HEK293 (cell line): Measurements from ENCODE around the gene CREB3L1.
A peak's percentile ranks its signal among the peaks of the same experiment; 100 is the strongest.

ENCODE experiments used
- GFI1B ChIP-seq: fragments of 450-650 bp; formaldehyde crosslinking; IDR thresholded peaks from 2 replicates; pipeline ENCODE4 v1.5.1; 2016; ENCODE audit warnings: missing biosample characterization, missing genetic modification characterization
- GLI2 ChIP-seq: fragments of 450-650 bp; formaldehyde crosslinking; IDR thresholded peaks from 2 replicates; pipeline ENCODE4; 2017; ENCODE audit warnings: missing biosample characterization, missing genetic modification characterization, low read depth, borderline replicate concordance
- GLIS1 ChIP-seq: fragments of 450-650 bp; formaldehyde crosslinking; IDR thresholded peaks from 2 replicates; pipeline ENCODE4 v1.5.1; 2016; ENCODE audit warnings: missing biosample characterization, missing genetic modification characterization
- GLIS2 ChIP-seq: fragments of 450-650 bp; formaldehyde crosslinking; IDR thresholded peaks from 2 replicates; pipeline ENCODE4 v1.5.1; 2016; ENCODE audit warnings: missing biosample characterization, missing genetic modification characterization
- KLF1 ChIP-seq: fragments of 450-650 bp; formaldehyde crosslinking; IDR thresholded peaks from 2 replicates; pipeline ENCODE4 v1.5.1; 2016; ENCODE audit warnings: missing biosample characterization, missing genetic modification characterization
- KLF10 ChIP-seq: fragments of 450-650 bp; IDR thresholded peaks from 2 replicates; pipeline ENCODE4 v1.5.1; 2018; ENCODE audit warnings: missing biosample characterization, mild to moderate bottlenecking, missing genetic modification characterization
- PATZ1 ChIP-seq: fragments of 450-650 bp; formaldehyde crosslinking; IDR thresholded peaks from 2 replicates; pipeline ENCODE4 v1.5.1; 2016; ENCODE audit warnings: missing biosample characterization, missing genetic modification characterization
- RBAK ChIP-seq: fragments of 450-650 bp; formaldehyde crosslinking; IDR thresholded peaks from 2 replicates; pipeline ENCODE4 v1.5.1; 2016; ENCODE audit warnings: missing biosample characterization, missing genetic modification characterization
- REST ChIP-seq: fragments of 450-650 bp; formaldehyde crosslinking; IDR thresholded peaks from 2 replicates; pipeline ENCODE4 v1.5.1; 2016; ENCODE audit warnings: missing biosample characterization, missing genetic modification characterization
- SCRT2 ChIP-seq: fragments of 450-650 bp; formaldehyde crosslinking; IDR thresholded peaks from 2 replicates; pipeline ENCODE4 v1.5.1; 2016; ENCODE audit warnings: missing biosample characterization, missing genetic modification characterization
- SP7 ChIP-seq: fragments of 450-650 bp; formaldehyde crosslinking; IDR thresholded peaks from 2 replicates; pipeline ENCODE4 v1.5.1; 2016; ENCODE audit warnings: missing biosample characterization, missing genetic modification characterization
- ZBTB10 ChIP-seq: fragments of 450-650 bp; formaldehyde crosslinking; IDR thresholded peaks from 2 replicates; pipeline ENCODE4 v1.5.1; 2016; ENCODE audit warnings: missing biosample characterization, missing genetic modification characterization
- ZBTB44 ChIP-seq: fragments of 450-650 bp; IDR thresholded peaks from 2 replicates; pipeline ENCODE4 v1.5.1; 2018; ENCODE audit warnings: missing biosample characterization, mild to moderate bottlenecking, missing genetic modification characterization
- ZBTB48 ChIP-seq: fragments of 450-650 bp; formaldehyde crosslinking; IDR thresholded peaks from 2 replicates; pipeline ENCODE4 v1.5.1; 2016; ENCODE audit warnings: missing biosample characterization, missing genetic modification characterization
- ZBTB7A ChIP-seq: fragments of 450-650 bp; formaldehyde crosslinking; IDR thresholded peaks from 2 replicates; pipeline ENCODE4 v1.5.1; 2016; ENCODE audit warnings: low read depth, missing biosample characterization, missing genetic modification characterization
- ZBTB8A ChIP-seq: fragments of 450-650 bp; formaldehyde crosslinking; IDR thresholded peaks from 2 replicates; pipeline ENCODE4 v1.5.1; 2016; ENCODE audit warnings: missing biosample characterization, missing genetic modification characterization
- ZNF132 ChIP-seq: fragments of 450-650 bp; formaldehyde crosslinking; IDR thresholded peaks from 2 replicates; pipeline ENCODE4 v1.5.1; 2017; ENCODE audit warnings: missing biosample characterization, missing genetic modification characterization, borderline replicate concordance
- ZNF138 ChIP-seq: fragments of 450-650 bp; formaldehyde crosslinking; IDR thresholded peaks from 2 replicates; pipeline ENCODE4 v1.5.1; 2016; ENCODE audit warnings: missing biosample characterization, missing genetic modification characterization, borderline replicate concordance
- ZNF335 ChIP-seq: fragments of 450-650 bp; formaldehyde crosslinking; conservative IDR thresholded peaks from 2 replicates; pipeline ENCODE4 v1.5.1; 2016; ENCODE audit warnings: missing biosample characterization, missing genetic modification characterization
- ZNF362 ChIP-seq: fragments of 450-650 bp; formaldehyde crosslinking; IDR thresholded peaks from 2 replicates; pipeline ENCODE4 v1.5.1; 2016; ENCODE audit warnings: missing biosample characterization, missing genetic modification characterization
- ZNF404 ChIP-seq: fragments of 450-650 bp; formaldehyde crosslinking; IDR thresholded peaks from 2 replicates; pipeline ENCODE4 v1.5.1; 2017; ENCODE audit warnings: missing biosample characterization, missing genetic modification characterization
- ZNF548 ChIP-seq: fragments of 450-650 bp; formaldehyde crosslinking; IDR thresholded peaks from 2 replicates; pipeline ENCODE4 v1.5.1; 2016; ENCODE audit warnings: missing biosample characterization, missing genetic modification characterization
- ZNF560 ChIP-seq: fragments of 450-650 bp; formaldehyde crosslinking; IDR thresholded peaks from 2 replicates; pipeline ENCODE4 v1.5.1; 2017; ENCODE audit warnings: missing biosample characterization, missing genetic modification characterization, borderline replicate concordance
- ZNF654 ChIP-seq: fragments of 450-650 bp; formaldehyde crosslinking; IDR thresholded peaks from 2 replicates; pipeline ENCODE4 v1.5.1; 2016; ENCODE audit warnings: low read depth, missing biosample characterization, missing genetic modification characterization
- ZNF76 ChIP-seq: fragments of 450-650 bp; formaldehyde crosslinking; IDR thresholded peaks from 2 replicates; pipeline ENCODE4; 2016; ENCODE audit warnings: low read depth, missing biosample characterization, missing genetic modification characterization, borderline replicate concordance
- ZSCAN18 ChIP-seq: fragments of 450-650 bp; formaldehyde crosslinking; IDR thresholded peaks from 2 replicates; pipeline ENCODE4 v1.5.1; 2016; ENCODE audit warnings: missing biosample characterization, missing genetic modification characterization
- ZXDB ChIP-seq: fragments of 450-650 bp; formaldehyde crosslinking; IDR thresholded peaks from 2 replicates; pipeline ENCODE4 v1.5.1; 2016; ENCODE audit warnings: missing biosample characterization, missing genetic modification characterization

Gene CREB3L1

GRCh38 chr11:46242952-46243795, 34.3 kb upstream of the CREB3L1 start (continued):
- TF ChIP-seq ZBTB8A (tag by site-specific recombination) (peak; percentile 56), PATZ1 (tag by site-specific recombination) (peak; percentile 45), GLIS2 (tag by site-specific recombination) (peak; percentile 78), ZBTB10 (tag by site-specific recombination) (0 out of 2 replicates have a peak, but pooled peaks have one; percentile 33), ZBTB48 (tag by site-specific recombination) (peak; percentile 65; the same call in 1 of the 2 replicates), GFI1B (tag by site-specific recombination) (no peak), ZNF138 (tag by site-specific recombination) (no peak), ZNF362 (tag by site-specific recombination) (no peak), ZNF560 (no peak), RBAK (no peak), GLIS1 (tag by site-specific recombination) (peak; percentile 34; the same call in 1 of the 2 replicates), SCRT2 (tag by site-specific recombination) (peak; percentile 99), ZBTB44 (0 out of 2 replicates have a peak, but pooled peaks have one; percentile 68), ZNF335 (tag by site-specific recombination) (peak; percentile 66), REST (tag by site-specific recombination) (peak; percentile 36), SP7 (tag by site-specific recombination) (peak; percentile 60), ZXDB (peak; percentile 11; the same call in 1 of the 2 replicates), ZNF548 (tag by site-specific recombination) (no peak), KLF1 (tag by site-specific recombination) (peak; percentile 51; the same call in 1 of the 2 replicates), ZNF654 (tag by site-specific recombination) (no peak), ZNF132 (tag by site-specific recombination) (no peak), KLF10 (tag by site-specific recombination) (peak; percentile 61; the same call in 1 of the 2 replicates), GLI2 (tag by site-specific recombination) (no peak), ZBTB7A (no peak), ZSCAN18 (tag by site-specific recombination) (no peak), ZNF76 (tag by site-specific recombination) (peak; percentile 70), ZNF404 (tag by site-specific recombination) (no peak)
